GM18520 (cell line): ENCODE results near the gene ECHDC3.
"Not testable (repeated sequence)": the region's sequence is repeated elsewhere in the genome, so short reads cannot be mapped to it uniquely, and the experiment has no call there.

ENCODE experiments used
- ATAC-seq: cut with Tn5 transposase; IDR thresholded peaks from one replicate; pipeline ENCODE4 v1.9.1; 2021; ENCODE audit not compliant: unreplicated experiment

The ECHDC3 gene

GRCh38 chr10:11715815-11716494 lies 26.2 kb upstream of the ECHDC3 start:
- ATAC-seq, result no peak

GRCh38 chr10:11716686-11717085 lies 25.5 kb upstream of the ECHDC3 start:
- ATAC-seq, result no peak

- ATAC-seq, result no peak
These were observed 22.5 kb upstream of the ECHDC3 start for GRCh38 chr10:11719496-11720259.

GRCh38 chr10:11720260-11720741 lies 21.9 kb upstream of the ECHDC3 start:
- ATAC-seq, result no peak

GRCh38 chr10:11721806-11722205 lies 20.4 kb upstream of the ECHDC3 start:
- ATAC-seq, result no peak

- no peak for ATAC-seq
These were observed 18.8 kb upstream of the ECHDC3 start for GRCh38 chr10:11723359-11723758.

- peak; percentile 77 for ATAC-seq
These were observed 17.0 kb upstream of the ECHDC3 start for GRCh38 chr10:11724938-11725776.

- no peak for ATAC-seq
These were observed 16.3 kb upstream of the ECHDC3 start for GRCh38 chr10:11725912-11726311.

- ATAC-seq, result no peak
These were observed 14.6 kb upstream of the ECHDC3 start for GRCh38 chr10:11727563-11727962.

GRCh38 chr10:11728353-11728752 lies 13.8 kb upstream of the ECHDC3 start:
- ATAC-seq, result no peak

- no peak for ATAC-seq
These were observed 12.3 kb upstream of the ECHDC3 start for GRCh38 chr10:11729790-11730315.

- no peak for ATAC-seq
These were observed 11.4 kb upstream of the ECHDC3 start for GRCh38 chr10:11730779-11731178.

GRCh38 chr10:11736767-11737166 lies 5.4 kb upstream of the ECHDC3 start:
- not testable (repeated sequence) for ATAC-seq

GRCh38 chr10:11737258-11738032 lies 4.7 kb upstream of the ECHDC3 start:
- ATAC-seq, result not testable (repeated sequence)

GRCh38 chr10:11740907-11741306 lies 1.3 kb upstream of the ECHDC3 start:
- no peak for ATAC-seq

GRCh38 chr10:11741608-11742007 lies 574 bp upstream of the ECHDC3 start:
- no peak for ATAC-seq

GRCh38 chr10:11742779-11743298 lies 657 bp downstream of the ECHDC3 start:
- no peak for ATAC-seq

- ATAC-seq, result no peak
These were observed 1.5 kb downstream of the ECHDC3 start for GRCh38 chr10:11743461-11744338.

GRCh38 chr10:11745045-11745444 lies 2.9 kb downstream of the ECHDC3 start:
- no peak for ATAC-seq
